Transverse colon (tissue), 4 donors: ENCODE data around the gene ABCA12. TPM values are rescaled to one million over a fixed set of nuclear protein-coding genes. Genes with fewer than 3 reads are reported as not detected.

ENCODE experiments used
- DNase-seq: peaks from one replicate; pipeline ENCODE4 v3.0.0-alpha.2; 2019
- H3K27ac ChIP-seq, 4 donors: fragments of 200-600 bp; sonication (generic); 2 replicates each; pipeline ENCODE4 v1.5.1; 2016 to 2018; ENCODE audit warnings: inconsistent platforms in 4 of 4
- H3K27me3 ChIP-seq: fragments of 200-600 bp; sonication (generic); 2 replicates; pipeline ENCODE4 v1.5.1; 2017; ENCODE audit warnings: inconsistent platforms
- H3K36me3 ChIP-seq, 4 donors: fragments of 200-600 bp; sonication (generic); 2 replicates each; pipeline ENCODE4 v1.5.1; 2017 to 2019; ENCODE audit warnings: inconsistent platforms in 4 of 4
- H3K4me1 ChIP-seq, 4 donors: fragments of 200-600 bp; sonication (generic); 2 replicates each; pipeline ENCODE4 v1.5.1; 2017 to 2020; ENCODE audit warnings: inconsistent platforms in 4 of 4
- H3K4me3 ChIP-seq, 4 donors: fragments of 200-600 bp; sonication (generic); 1 replicate in 1 of 4; 2 replicates in 3 of 4; pipeline versions ENCODE4 v1.5.1 to v1.6.1; 2017 to 2019; ENCODE audit warnings: inconsistent platforms in 4 of 4
- H3K9me3 ChIP-seq, 2 donors: fragments of 200-600 bp; sonication (generic); 2 replicates each; pipeline ENCODE4 v1.5.1; 2017 to 2019; ENCODE audit warnings: inconsistent platforms in 2 of 2
- CTCF ChIP-seq, 5 experiments: fragments of 200-600 bp in 3 of 5; fragments of 450-650 bp in 2 of 5; sonication (generic) in 3 of 5; IDR thresholded peaks; 1 replicate in 2 of 5; 2 replicates in 3 of 5; pipeline ENCODE4 v1.5.1; 2016 to 2017; ENCODE audit warnings: antibody characterized with exemption in 5 of 5, inconsistent platforms in 3 of 5, mild to moderate bottlenecking in 2 of 5, moderate library complexity in 1 of 5
- EP300 ChIP-seq: sonication (generic); formaldehyde crosslinking; IDR thresholded peaks from one replicate; pipeline ENCODE4 v1.6.1; 2017; ENCODE audit warnings: antibody characterized with exemption, low read depth
- POLR2A ChIP-seq: fragments of 450-650 bp; IDR thresholded peaks from one replicate; pipeline ENCODE4 v1.6.1; 2016; ENCODE audit warnings: antibody characterized with exemption, mild to moderate bottlenecking, moderate library complexity
- POLR2AphosphoS5 ChIP-seq, 3 donors: sonication (generic); formaldehyde crosslinking; IDR thresholded peaks; one replicate each; pipeline ENCODE4 v1.6.1; 2016; ENCODE audit warnings: antibody characterized with exemption in 3 of 3
- WGBS, 2 donors: methylation state at CpG; one replicate each; pipeline ENCODE4 v1.1.5; 2018; ENCODE audit warnings: low coverage in 1 of 2; 5-methylcytosine and 5-hydroxymethylcytosine counted together
- in situ Hi-C, 4 donors: fragments of 200-750 bp; cut with MboI; loops; one replicate each; pipeline versions ENCODE4 v1.15.0 to v1.15.1; 2017; ENCODE audit warnings: low sequenced_read_pairs in 3 of 4, low pct_ligation_motif_present in 1 of 4, low pct_unique_long_range_greater_than_20kb in 1 of 4
- intact Hi-C: fragments of 100-400 bp; cut with DNase I; formaldehyde crosslinking; loops from one replicate; pipeline ENCODE4 v1.15.1; 2023; ENCODE audit warnings: low total_unique reads
- total RNA-seq, 4 donors: library from RNA; depleted of rRNA; stranded (reverse); fragments of >200 nt; gene quantifications; one replicate each; pipeline ENCODE4 v1.1.0, GENCODE V29; 2016

The ABCA12 gene
- total RNA-seq, 4 donors from 2014 or later: 0.14 to 0.16 TPM; not detected in 2

GRCh38 chr2:215031321-215031720 lies 107.1 kb downstream of the ABCA12 start:
- 79 to 81% methylated on average over 2 of the region's 2 CpGs for WGBS, 2 donors
- DNase-seq: no peak
- no peak overlapping the region for H3K4me3 ChIP-seq
- in situ Hi-C loops (no loop called here), intact Hi-C loops (no loop called here)
- H3K4me1 ChIP-seq: no peaks in the 10 kb centered on the region
- no peaks in the 10 kb centered on the region for H3K36me3 ChIP-seq
- H3K27ac ChIP-seq: no peak overlapping the region
- no peaks in the 10 kb centered on the region for H3K9me3 ChIP-seq
- H3K27me3 ChIP-seq: no peaks in the 10 kb centered on the region
- TF ChIP-seq CTCF (IDR thresholded peaks at IDR 0.05): no peak
- no peak for TF ChIP-seq EP300
- no peak for TF ChIP-seq POLR2A
- no peak for TF ChIP-seq POLR2AphosphoS5 (IDR thresholded peaks at IDR 0.05)

GRCh38 chr2:215029936-215030335 lies 108.5 kb downstream of the ABCA12 start:
- H3K9me3 ChIP-seq: no peaks in the 10 kb centered on the region
- no peaks in the 10 kb centered on the region for H3K36me3 ChIP-seq
- in situ Hi-C loops (no loop called here), intact Hi-C loops (no loop called here)
- H3K27me3 ChIP-seq: no peaks in the 10 kb centered on the region
- TF ChIP-seq POLR2AphosphoS5 (IDR thresholded peaks at IDR 0.05) (no peak), POLR2A (no peak), CTCF (IDR thresholded peaks at IDR 0.05) (no peak)
- 81 to 88% methylated on average over 5 of the region's 5 CpGs for WGBS, 2 donors
- no peak overlapping the region for H3K4me3 ChIP-seq
- H3K27ac ChIP-seq: no peak overlapping the region
- no peak for DNase-seq
- H3K4me1 ChIP-seq: no peaks in the 10 kb centered on the region

- Histone ChIP-seq H3K36me3 (no peaks in the 10 kb centered on the region), H3K4me3 (no peak overlapping the region), H3K9me3 (no peaks in the 10 kb centered on the region), H3K27ac (no peak overlapping the region), H3K4me1 (no peaks in the 10 kb centered on the region), H3K27me3 (no peaks in the 10 kb centered on the region)
- in situ Hi-C loops: no loop called here
- TF ChIP-seq CTCF (IDR thresholded peaks at IDR 0.05): no peak
- TF ChIP-seq POLR2AphosphoS5 (IDR thresholded peaks at IDR 0.05): no peak
- no peak for TF ChIP-seq POLR2A
- intact Hi-C loops: no loop called here
- DNase-seq: no peak
- whole genome bisulfite sequencing, 2 donors: 71 to 82% methylated on average over 1 of the region's 1 CpG
Measured at GRCh38 chr2:215028231-215028630, 110.2 kb downstream of the ABCA12 start.

GRCh38 chr2:215027779-215028178 lies 110.6 kb downstream of the ABCA12 start:
- no peak overlapping the region for H3K27ac ChIP-seq
- no peaks in the 10 kb centered on the region for H3K9me3 ChIP-seq
- WGBS, 2 donors: 45 to 46% methylated on average over 2 of the region's 2 CpGs
- intact Hi-C loops (no loop called here), in situ Hi-C loops (no loop called here)
- no peak for DNase-seq
- H3K27me3 ChIP-seq: no peaks in the 10 kb centered on the region
- no peaks in the 10 kb centered on the region for H3K4me1 ChIP-seq
- no peak overlapping the region for H3K4me3 ChIP-seq
- H3K36me3 ChIP-seq: no peaks in the 10 kb centered on the region
- TF ChIP-seq POLR2AphosphoS5 (IDR thresholded peaks at IDR 0.05): no peak

- no peak for DNase-seq
- intact Hi-C loops (no loop called here), in situ Hi-C loops (no loop called here)
- Histone ChIP-seq H3K4me3 (no peak overlapping the region), H3K9me3 (no peaks in the 10 kb centered on the region), H3K4me1 (no peaks in the 10 kb centered on the region), H3K36me3 (no peaks in the 10 kb centered on the region), H3K27me3 (no peaks in the 10 kb centered on the region), H3K27ac (no peak overlapping the region)
- no peak for TF ChIP-seq POLR2AphosphoS5 (IDR thresholded peaks at IDR 0.05)
- TF ChIP-seq EP300: no peak
- TF ChIP-seq POLR2A: no peak
- no peak for TF ChIP-seq CTCF (IDR thresholded peaks at IDR 0.05)
- 61 to 85% methylated on average over 2 of the region's 2 CpGs for WGBS, 2 donors
Measured at GRCh38 chr2:215022910-215023309, 115.5 kb downstream of the ABCA12 start.
